Caco-2 (cell line): Measurements from ENCODE around the gene SDHC. TPM values are rescaled to one million over a fixed set of nuclear protein-coding genes. Genes with fewer than 3 reads are reported as not detected.
A peak's percentile ranks its signal among the peaks of the same experiment; 100 is the strongest.

ENCODE experiments used
- BruUV-seq: library from RNA; stranded (reverse); fragments of 400-500 nt; replicated peaks from 2 replicates; lab custom pipeline; 2021; lab: Mats Ljungman, UMichigan
- CTCF ChIA-PET: fragments of 300-600 bp; sonication (Branson Sonifier 250); formaldehyde crosslinking; loops from one replicate; lab custom pipeline; 2022; ENCODE audit warnings: antibody characterized with exemption; lab: Charles Lee
- POLR2A ChIA-PET: fragments of 300-600 bp; sonication (Branson Sonifier 250); formaldehyde crosslinking; loops from one replicate; lab custom pipeline; 2022; ENCODE audit warnings: antibody characterized with exemption; lab: Charles Lee
- DNase-seq, 2 experiments: peaks; one replicate each; pipeline versions ENCODE4 v3.0.0 to v3.0.0-alpha.2; 2020 to 2022
- H3K27me3 ChIP-seq: replicated peaks from 2 replicates; pipeline ENCODE4 v1.6.0; 2011; ENCODE audit warnings: low read length; ENCODE audit not compliant: control insufficient read depth, insufficient read depth
- H3K36me3 ChIP-seq: 2 replicates; pipeline ENCODE4 v1.5.1; 2011; ENCODE audit warnings: low read length; ENCODE audit not compliant: control insufficient read depth, insufficient read depth
- H3K4me1 ChIP-seq: fragments of 250-450 bp; sonication (Bioruptor Pico); 2 replicates; pipeline ENCODE4 v1.5.1; 2020; ENCODE audit warnings: mild to moderate bottlenecking
- H3K4me3 ChIP-seq: 2 replicates; pipeline ENCODE4 v1.5.1; 2011; ENCODE audit warnings: low read depth, mild to moderate bottlenecking, control low read depth, low read length
- H3K9me3 ChIP-seq: fragments of 250-450 bp; sonication (Bioruptor Pico); 2 replicates; pipeline ENCODE4 v1.5.1; 2020; ENCODE audit warnings: mild to moderate bottlenecking, moderate library complexity
- H3K27ac Mint-ChIP-seq: one replicate; pipeline ENCODE4 v1.8.0; 2022; ENCODE audit warnings: mixed read lengths; ENCODE audit not compliant: unreplicated experiment
- H3K27me3 Mint-ChIP-seq: one replicate; pipeline ENCODE4 v1.8.0; 2022; ENCODE audit warnings: mixed read lengths; ENCODE audit not compliant: insufficient read depth, unreplicated experiment
- H3K36me3 Mint-ChIP-seq: one replicate; pipeline ENCODE4 v1.8.0; 2022; ENCODE audit warnings: mild to moderate bottlenecking, mixed read lengths; ENCODE audit not compliant: insufficient read depth, unreplicated experiment
- H3K4me1 Mint-ChIP-seq: one replicate; pipeline ENCODE4 v1.8.0; 2022; ENCODE audit warnings: low read depth, mixed read lengths; ENCODE audit not compliant: unreplicated experiment
- H3K4me3 Mint-ChIP-seq: one replicate; pipeline ENCODE4 v1.8.0; 2022; ENCODE audit warnings: mild to moderate bottlenecking, moderate library complexity, mixed read lengths; ENCODE audit not compliant: unreplicated experiment
- H3K9me3 Mint-ChIP-seq: one replicate; pipeline ENCODE4 v1.8.0; 2022; ENCODE audit warnings: mixed read lengths; ENCODE audit not compliant: unreplicated experiment
- CTCF ChIP-seq, 2 experiments: fragments of 200-600 bp in 1 of 2; IDR thresholded peaks; 1 replicate in 1 of 2; 2 replicates in 1 of 2; pipeline versions ENCODE4 v1.5.1 to v1.8.0; 2011 to 2022; ENCODE audit warnings: antibody characterized with exemption in 1 of 2, control low read depth in 1 of 2, inconsistent platforms in 1 of 2, low read depth in 1 of 2, low read length in 1 of 2, mild to moderate bottlenecking in 1 of 2, moderate library complexity in 1 of 2; ENCODE audit not compliant: insufficient read depth in 1 of 2, severe bottlenecking in 1 of 2, unreplicated experiment in 1 of 2
- intact Hi-C: fragments of 100-400 bp; cut with micrococcal nuclease; formaldehyde crosslinking; loops from one replicate; pipeline ENCODE4 v1.10.0; 2022; ENCODE audit not compliant: unreplicated experiment
- total RNA-seq: library from RNA; stranded (reverse); gene quantifications from 2 replicates; pipeline ENCODE4 v1.2.3, GENCODE V29; 2022

The SDHC gene
- total RNA-seq, 1 experiment from 2014 or later = 261 TPM

- no peak overlapping the region for H3K4me3 Mint-ChIP-seq
- Histone ChIP-seq H3K4me1 (no peaks in the 10 kb centered on the region), H3K9me3 (no peaks in the 10 kb centered on the region), H3K27me3 (no peaks in the 10 kb centered on the region), H3K4me3 (no peak overlapping the region), H3K36me3 (no peaks in the 10 kb centered on the region; the same call in 1 of the 2 replicates)
- ChIA-PET POLR2A (no interaction called here), CTCF (no interaction called here)
- no peaks in the 10 kb centered on the region for H3K9me3 Mint-ChIP-seq
- no peak for TF ChIP-seq CTCF (IDR thresholded peaks at IDR 0.05; ENCODE audit: insufficient read depth in 1 of 2, low read depth in 1 of 2, low read length in 1 of 2, severe bottlenecking in 1 of 2, unreplicated experiment in 1 of 2)
- H3K4me1 Mint-ChIP-seq = peaks cover 7% of the 10 kb centered on the region
- intact Hi-C loops = no loop called here
- peaks cover 62% of the 10 kb centered on the region for H3K36me3 Mint-ChIP-seq
- no TSS peak for BruUV-seq
- DNase-seq = no peak
- no peak overlapping the region for H3K27ac Mint-ChIP-seq
- H3K27me3 Mint-ChIP-seq = no peaks in the 10 kb centered on the region
Observed at GRCh38 chr1:161324020-161324419, 9.8 kb downstream of the SDHC start.

GRCh38 chr1:161330346-161330745 lies 16.2 kb downstream of the SDHC start:
- ChIA-PET POLR2A (no interaction called here), CTCF (interaction anchor here (0.6 kb wide), 1 partner anchor 105 kb away, joined by 3 read pairs; no protein-coding TSS in a partner anchor)
- H3K4me1 Mint-ChIP-seq = no peaks in the 10 kb centered on the region
- peaks cover 84% of the 10 kb centered on the region for H3K36me3 Mint-ChIP-seq
- Histone ChIP-seq H3K4me3 (no peak overlapping the region), H3K9me3 (no peaks in the 10 kb centered on the region), H3K27me3 (no peaks in the 10 kb centered on the region), H3K36me3 (no peaks in the 10 kb centered on the region; the same call in 1 of the 2 replicates), H3K4me1 (no peaks in the 10 kb centered on the region)
- H3K27ac Mint-ChIP-seq = no peak overlapping the region
- no peaks in the 10 kb centered on the region for H3K27me3 Mint-ChIP-seq
- TF ChIP-seq CTCF (IDR thresholded peaks at IDR 0.05; ENCODE audit: insufficient read depth in 1 of 2, low read depth in 1 of 2, low read length in 1 of 2, severe bottlenecking in 1 of 2, unreplicated experiment in 1 of 2) = no peak
- H3K9me3 Mint-ChIP-seq = no peaks in the 10 kb centered on the region
- H3K4me3 Mint-ChIP-seq = no peak overlapping the region
- BruUV-seq = TSS peak; percentile 4
- peak in 1 of 2 experiments; percentile 7 for DNase-seq
- intact Hi-C loops = no loop called here

- Mint-ChIP-seq H3K9me3 (no peaks in the 10 kb centered on the region), H3K27me3 (no peaks in the 10 kb centered on the region), H3K27ac (no peak overlapping the region), H3K36me3 (peaks cover 74% of the 10 kb centered on the region), H3K4me3 (no peak overlapping the region), H3K4me1 (no peaks in the 10 kb centered on the region)
- Histone ChIP-seq H3K27me3 (no peaks in the 10 kb centered on the region), H3K4me3 (no peak overlapping the region), H3K36me3 (no peaks in the 10 kb centered on the region), H3K4me1 (no peaks in the 10 kb centered on the region), H3K9me3 (no peaks in the 10 kb centered on the region)
- no TSS peak for BruUV-seq
- POLR2A ChIA-PET = no interaction called here
- TF ChIP-seq CTCF (IDR thresholded peaks at IDR 0.05; ENCODE audit: insufficient read depth in 1 of 2, low read depth in 1 of 2, low read length in 1 of 2, severe bottlenecking in 1 of 2, unreplicated experiment in 1 of 2) = no peak
- CTCF ChIA-PET = no interaction called here
- intact Hi-C loops = no loop called here
- DNase-seq = no peak
Observed at GRCh38 chr1:161333166-161333565, 19.0 kb downstream of the SDHC start.
